H7 (cell line): ENCODE measurements around the gene FAM20B. TPM values are rescaled to one million over a fixed set of nuclear protein-coding genes. Genes with fewer than 3 reads are reported as not detected.
"Not testable (repeated sequence)": the region's sequence is repeated elsewhere in the genome, so short reads cannot be mapped to it uniquely, and the experiment has no call there.

Source experiments
- DNase-seq: peaks from one replicate; pipeline ENCODE4 v3.0.0; 2012
- H3K27me3 ChIP-seq: 2 replicates; pipeline ENCODE4 v1.6.0; 2011; ENCODE audit warnings: mild to moderate bottlenecking, low read length; ENCODE audit not compliant: control insufficient read depth, insufficient read depth
- H3K36me3 ChIP-seq: replicated peaks from 2 replicates; pipeline ENCODE4 v1.5.1; 2011; ENCODE audit warnings: low read length; ENCODE audit not compliant: control insufficient read depth, insufficient read depth
- H3K4me3 ChIP-seq: 2 replicates; pipeline ENCODE4 v1.5.1; 2011; ENCODE audit warnings: low read depth, mild to moderate bottlenecking, control low read depth, low read length, moderate library complexity; ENCODE audit not compliant: insufficient read depth
- total RNA-seq: library from RNA; depleted of rRNA; stranded (reverse); fragments of >200 nt; shearing (Covaris generic); gene quantifications from 2 replicates; pipeline ENCODE4 v1.2.3, GENCODE V29; 2014

FAM20B gene
- total RNA-seq, 1 experiment from 2014 or later, result 34.5 TPM

DNA sequence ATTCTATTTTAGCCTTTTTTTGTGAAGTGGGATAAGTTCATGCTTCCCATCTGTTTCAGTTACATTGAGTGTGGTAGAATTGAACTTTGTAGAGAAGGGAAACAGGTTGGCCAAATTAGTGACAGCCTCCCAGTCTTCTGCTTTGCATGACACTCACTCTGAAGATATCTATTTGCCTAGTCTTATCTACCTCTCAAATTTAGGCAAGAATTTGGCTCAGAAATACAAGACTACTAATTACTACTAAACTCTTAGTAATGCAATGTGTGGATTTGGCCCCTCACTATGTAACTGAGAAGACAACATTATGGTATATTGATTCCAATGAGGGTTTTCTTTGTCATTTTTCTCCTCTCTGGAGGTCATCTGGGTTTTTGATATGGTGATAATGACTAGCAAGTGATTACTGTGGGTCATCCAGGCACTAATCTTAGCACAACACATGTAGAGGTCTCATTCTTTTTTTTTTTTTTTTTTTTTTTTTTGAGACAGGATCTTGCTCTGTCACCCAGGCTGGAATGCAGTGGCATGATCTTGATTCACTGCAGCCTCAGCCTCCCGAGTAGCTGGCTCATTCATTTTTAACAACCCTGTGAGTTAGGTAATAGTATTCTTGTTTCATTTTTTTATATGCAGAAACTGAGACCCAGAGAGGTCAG, 6.3 kb downstream of the FAM20B start:
- Histone ChIP-seq H3K27me3 (no peaks in the 10 kb centered on the region), H3K36me3 (no peaks in the 10 kb centered on the region), H3K4me3 (no peak overlapping the region)
- DNase-seq, result no peak

DNA sequence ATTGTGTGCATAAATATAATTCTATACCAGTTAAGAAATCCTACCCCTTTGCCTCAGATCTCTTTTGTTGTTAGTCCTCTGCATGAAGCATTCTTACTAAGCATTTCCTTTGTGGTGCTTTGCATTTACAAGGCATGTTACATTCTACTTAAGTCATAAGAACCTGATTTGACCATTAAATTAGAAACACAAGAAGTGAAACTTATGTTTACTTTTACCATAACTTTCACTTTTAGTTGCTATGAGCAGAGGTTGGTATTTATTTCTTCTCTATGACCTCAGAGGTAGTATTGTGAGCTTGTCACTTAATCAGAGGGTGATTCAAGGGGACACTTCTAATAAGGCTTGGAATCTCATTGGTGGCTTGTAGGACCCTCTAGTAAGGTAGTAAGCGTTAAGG, 9.0 kb downstream of the FAM20B start:
- no peak overlapping the region for H3K4me3 ChIP-seq
- H3K36me3 ChIP-seq, result no peaks in the 10 kb centered on the region
- no peaks in the 10 kb centered on the region for H3K27me3 ChIP-seq
- no peak for DNase-seq

DNA sequence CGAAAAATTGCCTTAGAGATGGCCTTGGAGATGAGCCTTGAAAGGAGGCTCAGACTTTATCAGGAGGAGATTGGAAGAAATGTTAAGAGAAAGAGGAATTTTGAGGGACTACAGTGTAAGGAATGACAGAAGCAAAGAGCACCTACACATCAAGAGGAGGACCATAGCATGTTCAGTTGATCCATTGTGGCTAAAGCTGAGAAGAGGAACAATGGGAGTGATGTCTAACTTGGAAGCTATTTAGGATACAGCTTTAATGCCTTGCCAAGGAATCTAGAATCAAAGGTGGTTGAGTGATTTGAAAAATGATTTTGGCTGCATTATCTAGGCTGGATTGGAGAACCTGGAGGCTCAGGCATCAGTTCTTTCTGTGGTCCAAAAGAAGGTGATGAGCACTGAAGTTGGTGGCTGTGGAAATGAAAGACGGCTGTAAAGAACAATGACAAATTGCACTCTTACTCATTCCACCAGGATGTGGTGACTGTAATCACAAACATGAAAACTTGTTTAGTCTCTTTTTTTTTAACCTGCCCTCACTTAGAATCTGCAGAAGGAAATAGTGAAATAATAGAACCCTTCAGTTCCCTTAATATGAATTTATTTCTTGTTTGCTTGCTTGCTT, 11.3 kb downstream of the FAM20B start:
- no peak for DNase-seq
- Histone ChIP-seq H3K4me3 (no peak overlapping the region), H3K36me3 (no peaks in the 10 kb centered on the region), H3K27me3 (no peaks in the 10 kb centered on the region)

DNA sequence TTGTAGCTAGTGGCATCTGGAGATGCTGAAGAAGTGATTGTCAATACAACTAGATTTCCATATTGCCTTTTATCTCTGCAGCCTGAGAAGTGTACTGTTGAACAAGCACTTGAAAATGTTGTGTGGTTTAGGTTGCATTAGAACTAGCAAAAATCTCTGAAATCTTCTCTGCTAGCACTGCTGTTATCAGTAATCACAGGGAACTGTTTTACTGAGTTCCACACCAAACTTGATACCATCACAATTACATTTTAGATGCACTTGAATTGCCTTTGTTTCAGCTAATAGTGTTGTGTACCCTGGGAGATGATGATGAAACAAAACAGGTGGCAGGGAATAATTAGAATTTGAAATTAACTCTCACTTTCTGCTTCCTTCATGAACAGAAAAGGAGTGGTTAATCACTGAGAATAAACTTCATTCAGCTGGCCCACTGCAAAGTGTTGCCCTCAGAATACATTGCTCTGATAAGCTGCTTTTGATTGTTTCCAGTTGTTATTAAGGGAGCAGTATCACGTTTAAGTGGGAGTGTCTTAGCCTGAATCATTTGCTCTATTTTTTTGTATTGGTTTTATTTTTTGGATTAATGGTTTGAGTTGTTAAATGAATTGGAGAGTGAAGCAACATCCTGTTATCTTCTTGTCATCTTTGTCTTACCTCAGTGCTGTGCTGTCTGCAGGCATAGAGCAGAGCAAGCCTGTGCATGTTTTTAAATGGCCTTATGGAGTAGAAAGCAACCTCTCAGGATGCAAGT, 13.0 kb downstream of the FAM20B start:
- H3K4me3 ChIP-seq, result no peak overlapping the region
- DNase-seq, result no peak
- H3K27me3 ChIP-seq, result no peaks in the 10 kb centered on the region
- no peaks in the 10 kb centered on the region for H3K36me3 ChIP-seq

DNA sequence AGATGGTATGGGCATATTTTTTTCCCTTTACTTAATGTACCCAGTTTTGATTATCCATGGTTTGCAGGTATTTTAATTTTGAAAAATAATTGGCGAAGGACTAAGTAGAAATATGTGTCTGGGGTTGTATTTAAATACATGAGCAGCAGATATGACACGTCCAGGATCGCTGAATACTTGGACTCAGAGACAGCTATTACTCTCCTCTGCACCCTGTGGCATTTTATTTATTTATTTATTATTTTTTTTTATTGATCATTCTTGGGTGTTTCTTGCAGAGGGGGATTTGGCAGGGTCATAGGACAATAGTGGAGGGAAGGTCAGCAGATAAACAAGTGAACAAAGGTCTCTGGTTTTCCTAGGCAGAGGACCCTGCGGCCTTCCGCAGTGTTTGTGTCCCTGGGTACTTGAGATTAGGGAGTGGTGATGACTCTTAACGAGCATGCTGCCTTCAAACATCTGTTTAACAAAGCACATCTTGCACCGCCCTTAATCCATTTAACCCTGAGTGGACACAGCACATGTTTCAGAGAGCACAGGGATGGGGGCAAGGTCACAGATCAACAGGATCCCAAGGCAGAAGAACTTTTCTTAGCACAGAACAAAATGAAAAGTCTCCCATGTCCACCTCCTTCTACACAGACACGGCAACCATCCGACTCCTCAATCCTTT, 13.9 kb downstream of the FAM20B start:
- DNase-seq, H3K36me3 ChIP-seq, H3K4me3 ChIP-seq, H3K27me3 ChIP-seq: not testable (repeated sequence)

DNA sequence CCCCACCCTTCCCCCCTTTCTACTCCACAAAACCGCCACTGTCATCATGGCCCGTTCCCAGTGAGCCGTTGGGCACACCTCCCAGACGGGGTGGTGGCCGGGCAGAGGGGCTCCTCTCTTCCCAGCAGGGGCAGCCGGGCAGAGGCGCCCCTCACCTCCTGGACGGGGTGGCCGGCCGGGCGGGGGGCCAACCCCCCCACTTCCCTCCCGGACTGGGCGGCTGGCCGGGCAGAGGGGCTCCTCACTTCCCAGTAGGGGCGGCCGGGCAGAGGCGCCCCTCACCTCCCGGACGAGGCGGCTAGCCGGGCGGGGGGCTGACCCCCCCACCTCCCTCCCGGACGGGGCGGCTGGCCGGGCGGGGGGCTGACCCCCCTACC, 14.5 kb downstream of the FAM20B start:
- H3K27me3 ChIP-seq, H3K4me3 ChIP-seq, DNase-seq, H3K36me3 ChIP-seq: not testable (repeated sequence)

DNA sequence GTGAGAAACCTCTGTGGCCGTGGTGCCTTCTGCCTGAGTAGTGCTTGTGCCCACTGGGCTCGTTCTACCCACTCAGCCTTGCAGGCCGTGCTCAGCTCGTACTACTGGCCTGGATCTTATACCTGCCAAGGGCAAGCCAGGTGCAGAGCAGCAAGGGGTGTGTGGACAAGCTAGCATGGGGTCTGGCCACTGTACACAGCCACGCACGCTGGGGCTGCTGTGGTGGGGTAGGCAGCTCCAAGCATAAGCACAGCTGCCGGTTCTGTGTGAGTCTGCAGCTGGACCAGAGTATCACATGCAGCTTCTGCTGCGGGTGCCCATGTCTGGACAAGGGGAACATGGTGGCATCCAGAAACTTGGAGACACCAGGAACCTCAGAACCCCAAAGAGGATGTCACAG, 16.4 kb downstream of the FAM20B start:
- no peak for DNase-seq
- no peak overlapping the region for H3K4me3 ChIP-seq
- H3K36me3 ChIP-seq, result no peaks in the 10 kb centered on the region
- no peaks in the 10 kb centered on the region for H3K27me3 ChIP-seq

DNA sequence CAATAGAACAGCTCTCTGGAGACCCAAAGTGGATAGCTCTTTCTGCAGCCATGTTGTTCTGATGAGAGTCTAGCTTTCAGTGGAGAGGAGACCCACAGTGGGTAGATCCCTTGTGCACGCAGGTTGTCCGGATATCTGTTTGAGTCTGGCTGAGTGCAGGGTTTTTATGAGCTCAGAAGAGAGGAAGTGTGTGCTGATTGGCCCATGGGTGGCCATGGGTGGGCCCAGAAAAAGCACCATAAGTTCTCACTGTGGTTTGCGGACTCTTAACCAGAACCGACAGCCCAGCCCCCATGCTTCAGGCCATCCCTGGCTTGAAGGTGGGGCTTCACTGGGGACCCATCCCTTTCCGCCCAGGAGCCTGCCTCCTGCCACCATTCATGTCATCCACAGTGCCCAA, 17.0 kb downstream of the FAM20B start:
- H3K4me3 ChIP-seq, result no peak overlapping the region
- no peaks in the 10 kb centered on the region for H3K36me3 ChIP-seq
- no peak for DNase-seq
- H3K27me3 ChIP-seq, result no peaks in the 10 kb centered on the region

DNA sequence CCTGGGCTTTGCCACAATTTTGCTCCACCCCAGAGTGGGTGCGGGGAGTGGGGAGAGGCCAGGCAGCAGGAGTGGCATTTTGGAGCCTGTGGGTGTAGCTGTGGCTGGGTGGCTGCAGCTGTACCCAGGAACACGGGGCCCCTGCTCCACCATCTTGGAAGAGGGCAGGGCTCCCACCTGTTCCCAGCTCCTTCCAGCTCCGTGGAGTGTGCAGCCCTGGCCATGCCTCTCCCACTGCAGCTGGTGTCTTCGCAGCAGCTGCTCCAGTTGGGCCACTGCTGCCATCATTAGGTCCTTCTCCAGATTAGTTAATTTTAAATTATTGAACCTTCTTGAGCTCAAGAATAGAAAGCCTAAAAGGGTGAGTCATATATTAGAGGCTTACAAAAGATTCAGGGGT, 17.6 kb downstream of the FAM20B start:
- DNase-seq, result no peak
- Histone ChIP-seq H3K36me3 (no peaks in the 10 kb centered on the region), H3K4me3 (no peak overlapping the region), H3K27me3 (no peaks in the 10 kb centered on the region)

DNA sequence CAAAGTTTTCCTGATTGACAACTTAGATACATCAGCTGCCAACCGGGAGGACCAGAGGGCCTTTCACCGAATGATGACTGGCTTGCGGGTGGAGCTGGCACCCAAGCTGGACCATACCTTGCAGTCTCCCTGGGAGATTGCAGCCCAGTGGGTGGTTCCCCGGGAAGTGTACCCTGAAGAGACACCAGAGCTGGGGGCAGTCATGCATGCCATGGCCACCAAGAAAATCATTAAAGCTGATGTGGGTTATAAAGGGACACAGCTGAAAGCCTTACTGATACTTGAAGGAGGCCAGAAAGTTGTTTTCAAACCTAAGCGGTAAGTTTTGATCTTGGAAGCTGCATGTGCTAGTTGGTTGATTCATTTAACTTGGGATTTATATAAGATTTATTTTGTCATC, 18.2 kb downstream of the FAM20B start:
- Histone ChIP-seq H3K36me3 (no peaks in the 10 kb centered on the region), H3K4me3 (no peak overlapping the region), H3K27me3 (no peaks in the 10 kb centered on the region)
- no peak for DNase-seq

DNA sequence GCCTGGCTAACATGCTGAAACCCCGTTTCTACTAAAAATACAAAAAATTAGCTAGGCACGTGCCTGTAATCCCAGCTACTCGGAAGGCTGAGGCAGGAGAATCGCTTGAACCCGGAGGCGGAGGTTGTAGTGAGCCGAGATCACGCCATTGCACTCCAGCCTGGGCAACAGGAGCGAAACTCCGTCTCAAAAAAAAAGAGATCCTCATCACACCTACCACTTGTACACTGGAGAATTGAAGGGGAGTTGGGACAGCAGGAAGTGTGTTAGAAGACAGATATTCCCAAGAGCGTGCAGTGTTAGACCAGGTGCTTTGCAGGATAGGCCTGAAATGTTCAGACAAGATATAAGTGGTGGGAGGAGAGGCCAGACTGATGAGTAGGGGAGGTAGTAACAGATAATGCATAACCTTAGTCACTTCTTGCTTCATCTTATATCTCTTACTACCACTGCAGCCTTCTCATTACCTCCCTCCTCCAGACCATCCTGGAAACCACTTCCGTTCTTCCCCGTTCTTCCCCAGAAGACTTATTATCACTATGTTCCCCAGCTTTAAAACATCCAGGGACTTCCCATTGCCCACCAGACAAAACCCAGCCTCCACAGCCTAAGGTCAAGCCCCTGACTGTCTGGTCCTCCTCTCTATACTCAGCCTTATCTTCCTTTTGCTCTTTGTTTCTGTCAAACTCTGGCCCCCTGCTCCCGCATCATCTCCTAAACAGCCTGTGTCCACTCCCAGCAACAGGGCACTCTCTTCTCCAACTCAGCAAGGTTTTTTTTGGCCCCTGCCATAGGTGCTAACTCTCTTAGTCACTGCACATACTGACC, 21.3 kb downstream of the FAM20B start:
- Histone ChIP-seq H3K36me3 (no peaks in the 10 kb centered on the region), H3K27me3 (no peaks in the 10 kb centered on the region), H3K4me3 (no peak overlapping the region)
- no peak for DNase-seq

DNA sequence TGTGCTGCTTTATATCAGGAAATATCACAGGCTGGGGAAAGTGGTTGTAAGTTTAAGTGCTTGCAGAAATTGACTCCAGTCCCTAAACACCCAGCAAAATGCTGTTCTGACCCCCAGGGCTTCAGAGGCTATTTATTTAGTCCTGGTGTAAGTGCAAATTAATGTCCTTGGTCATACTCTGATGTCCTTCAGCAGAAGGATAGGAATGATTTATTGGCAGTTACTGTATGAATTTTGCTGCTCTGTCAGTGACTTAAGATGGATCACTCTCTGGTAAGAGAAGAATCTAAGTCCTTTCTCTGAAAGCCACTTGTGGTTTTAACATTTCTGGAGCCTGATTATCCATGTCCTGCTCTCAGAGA, 21.9 kb downstream of the FAM20B start:
- no peak for DNase-seq
- no peak overlapping the region for H3K4me3 ChIP-seq

DNA sequence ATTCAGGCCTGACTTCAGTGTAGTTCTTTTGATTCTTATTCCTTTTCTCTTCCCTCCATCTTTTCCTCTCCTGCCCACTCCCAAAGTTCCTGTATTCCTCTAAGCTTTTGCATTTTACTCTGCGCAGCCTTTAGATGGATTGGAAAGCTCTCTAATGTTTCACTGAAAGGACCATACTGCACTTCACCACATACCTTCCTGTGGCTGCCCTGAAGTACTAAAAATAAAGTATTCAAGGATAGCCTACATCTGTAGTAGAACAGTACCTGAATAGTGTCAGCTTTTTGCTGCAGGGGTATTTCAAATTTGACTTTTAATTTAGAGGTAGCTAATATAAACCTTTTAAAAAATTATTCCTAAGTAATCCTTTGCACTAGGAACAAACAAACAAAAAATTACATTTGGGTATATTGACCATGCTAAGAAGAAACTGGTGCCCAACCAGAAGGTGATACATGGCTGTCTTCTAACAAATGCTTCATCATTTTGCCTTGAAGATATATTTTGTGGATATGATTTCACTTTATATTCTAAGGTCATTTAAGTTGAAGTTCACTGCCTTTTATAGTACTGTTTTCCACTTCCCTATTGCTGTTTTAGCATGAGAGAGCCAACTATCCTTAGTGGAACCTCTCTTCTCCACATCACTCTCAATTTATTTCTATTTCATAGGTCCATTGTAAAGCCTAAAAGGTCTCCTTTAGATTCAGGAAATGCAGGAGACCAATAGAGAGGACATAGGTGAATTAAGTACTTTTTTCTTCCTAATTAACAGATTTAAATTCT, 22.8 kb downstream of the FAM20B start:
- no peak overlapping the region for H3K4me3 ChIP-seq
- H3K36me3 ChIP-seq, result no peaks in the 10 kb centered on the region
- DNase-seq, result no peak
- H3K27me3 ChIP-seq, result no peaks in the 10 kb centered on the region

More for the DNA sequence above, 21.9 kb downstream of the FAM20B start:
- Histone ChIP-seq H3K36me3 (no peaks in the 10 kb centered on the region), H3K27me3 (no peaks in the 10 kb centered on the region)

DNA sequence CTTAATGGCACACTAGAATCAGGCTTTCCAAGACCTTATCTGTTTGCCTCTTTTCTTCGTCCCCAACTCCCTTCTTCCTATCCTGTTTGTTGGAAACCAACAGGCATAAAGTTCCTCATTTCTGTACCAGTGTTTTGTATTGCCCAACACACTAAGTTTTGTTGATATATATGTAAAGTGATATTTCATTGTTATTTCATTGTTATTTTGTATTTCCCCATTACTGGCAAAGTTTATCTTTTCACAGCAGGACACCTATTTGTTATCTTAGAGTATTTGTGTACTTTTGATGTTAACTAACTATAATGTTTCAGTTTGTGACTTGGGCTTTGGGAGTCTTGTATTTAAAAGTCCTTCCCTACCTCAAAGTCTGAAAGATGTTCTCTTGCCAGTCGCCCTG, 27.1 kb downstream of the FAM20B start:
- Histone ChIP-seq H3K4me3 (no peak overlapping the region), H3K27me3 (no peaks in the 10 kb centered on the region), H3K36me3 (no peaks in the 10 kb centered on the region)
- no peak for DNase-seq
